Mammary epithelial cell (primary cell): ENCODE results near the gene NTM.

Source experiments
- EZH2 ChIP-seq: IDR thresholded peaks from 2 replicates; pipeline ENCODE4 v1.6.1; 2012; ENCODE audit warnings: low read length, inconsistent platforms, borderline replicate concordance
- TF ChIP-seq, protein P1 (sequence below), 2 donors: IDR thresholded peaks in 1 of 2; conservative IDR thresholded peaks in 1 of 2; 2 replicates each; pipeline ENCODE4 v1.5.1; 2011 to 2012; ENCODE audit warnings: inconsistent platforms in 2 of 2, low read length in 2 of 2, mild to moderate bottlenecking in 2 of 2, control low read depth in 1 of 2, low read depth in 1 of 2; ENCODE audit not compliant: insufficient read depth in 1 of 2; ENCODE audit errors: extremely low read depth in 1 of 2

DNA sequence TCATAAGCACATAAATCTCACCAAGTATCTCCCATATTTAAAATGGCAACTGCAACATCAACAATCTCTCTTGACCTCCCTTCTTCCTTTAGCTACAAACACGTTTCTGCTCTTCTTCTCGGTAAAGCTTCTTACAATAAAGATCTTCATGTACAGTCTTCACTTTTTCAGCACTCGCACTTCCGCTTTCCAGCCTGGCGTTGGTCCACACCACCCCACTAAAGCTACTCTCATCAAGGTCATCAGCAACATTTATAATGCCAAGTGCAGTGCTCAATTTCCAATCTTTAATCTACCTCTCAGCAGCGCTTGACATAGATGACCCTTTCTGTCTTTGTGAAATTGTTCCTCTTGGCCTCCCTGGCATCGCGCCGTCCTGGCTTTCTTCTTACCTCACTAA is 33.6 kb downstream of the NTM start:
- TF ChIP-seq, protein P1, sequence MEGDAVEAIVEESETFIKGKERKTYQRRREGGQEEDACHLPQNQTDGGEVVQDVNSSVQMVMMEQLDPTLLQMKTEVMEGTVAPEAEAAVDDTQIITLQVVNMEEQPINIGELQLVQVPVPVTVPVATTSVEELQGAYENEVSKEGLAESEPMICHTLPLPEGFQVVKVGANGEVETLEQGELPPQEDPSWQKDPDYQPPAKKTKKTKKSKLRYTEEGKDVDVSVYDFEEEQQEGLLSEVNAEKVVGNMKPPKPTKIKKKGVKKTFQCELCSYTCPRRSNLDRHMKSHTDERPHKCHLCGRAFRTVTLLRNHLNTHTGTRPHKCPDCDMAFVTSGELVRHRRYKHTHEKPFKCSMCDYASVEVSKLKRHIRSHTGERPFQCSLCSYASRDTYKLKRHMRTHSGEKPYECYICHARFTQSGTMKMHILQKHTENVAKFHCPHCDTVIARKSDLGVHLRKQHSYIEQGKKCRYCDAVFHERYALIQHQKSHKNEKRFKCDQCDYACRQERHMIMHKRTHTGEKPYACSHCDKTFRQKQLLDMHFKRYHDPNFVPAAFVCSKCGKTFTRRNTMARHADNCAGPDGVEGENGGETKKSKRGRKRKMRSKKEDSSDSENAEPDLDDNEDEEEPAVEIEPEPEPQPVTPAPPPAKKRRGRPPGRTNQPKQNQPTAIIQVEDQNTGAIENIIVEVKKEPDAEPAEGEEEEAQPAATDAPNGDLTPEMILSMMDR (conservative IDR thresholded peaks at IDR 0.05 in 1 of 2, IDR thresholded peaks at IDR 0.05 in 1 of 2; ENCODE audit: extremely low read depth in 1 of 2, insufficient read depth in 1 of 2, low read depth in 1 of 2, low read length in 2 of 2): no peak
- TF ChIP-seq EZH2: no peak
